ENCODE data around the gene KCTD1. TPM values are rescaled to one million over a fixed set of nuclear protein-coding genes. Genes with fewer than 3 reads are reported as not detected.

The KCTD1 gene
- total and polyA plus RNA-seq, 2 of the 4 experiments (the other 2 are of a cell fraction), result 5.0 to 5.8 TPM

- Histone ChIP-seq H3K9ac (ENCODE audit: low read depth, low read length) (no peak overlapping the region), H2BK120ac (ENCODE audit: low read depth, low read length) (no peak overlapping the region), H2BK5ac (ENCODE audit: low read depth, low read length, poor library complexity, severe bottlenecking) (no peak overlapping the region), H3K9me3 (ENCODE audit: control insufficient read depth, insufficient read depth, low read length) (no peaks in the 10 kb centered on the region), H3K27me3 (ENCODE audit: control insufficient read depth, insufficient read depth, low read length) (no peaks in the 10 kb centered on the region), H3K9me1 (ENCODE audit: insufficient read depth, low read length) (no peaks in the 10 kb centered on the region), H3K4me1 (ENCODE audit: control insufficient read depth, insufficient read depth, low read length) (peaks cover 8% of the 10 kb centered on the region; the same call in 1 of the 2 replicates), H2AFZ (replicated peaks; ENCODE audit: low read length, poor library complexity) (peak overlapping the region; percentile 9), H3K79me1 (ENCODE audit: low read depth in 1 of 2, low read length in 2 of 2) (0 out of 4 replicates have a peak, but pooled peaks cover 0 to 5% of the 10 kb centered on the region in 2 experiments), H3K18ac (ENCODE audit: low read depth, low read length) (no peak overlapping the region), H4K5ac (ENCODE audit: low read depth, low read length) (no peak overlapping the region), H3K14ac (replicated peaks; ENCODE audit: low read depth, low read length) (no peak overlapping the region), H4K20me1 (ENCODE audit: insufficient read depth, low read length) (no peaks in the 10 kb centered on the region), H4K91ac (ENCODE audit: insufficient read depth, low read depth, low read length) (no peak overlapping the region), H3K4ac (ENCODE audit: low read depth, low read length) (no peak overlapping the region), H3K56ac (ENCODE audit: extremely low read depth, insufficient read depth, low read length) (no peak overlapping the region), H3K23ac (ENCODE audit: low read depth, low read length) (0 out of 2 replicates have a peak overlapping the region, but pooled peaks have one; percentile 33), H2AK9ac (replicated peaks; ENCODE audit: low read depth, low read length, poor library complexity) (no peak overlapping the region), H2BK20ac (ENCODE audit: low read depth, low read length) (no peak overlapping the region), H3K4me2 (ENCODE audit: low read depth, low read length) (no peak overlapping the region), H3K27ac (ENCODE audit: insufficient read depth, low read length) (no peak overlapping the region), H4K8ac (ENCODE audit: low read depth in 2 of 2, low read length in 2 of 2) (no peak overlapping the region), H2AK5ac (ENCODE audit: low read depth, low read length) (no peak overlapping the region), H2BK15ac (ENCODE audit: low read depth, low read length) (no peak overlapping the region), H3K36me3 (ENCODE audit: control insufficient read depth, insufficient read depth, low read length) (no peaks in the 10 kb centered on the region), H3K4me3 (ENCODE audit: insufficient read depth, low read depth, low read length) (no peak overlapping the region)
- ChIA-PET CTCF (interaction anchor here (0.7 to 1.0 kb wide), 2 partner anchors 21 to 1733 kb away, joined by 3 to 4 read pairs; no protein-coding TSS in a partner anchor), POLR2A (ENCODE audit: unreplicated experiment) (no interaction called here)
- no TSS peak for BruUV-seq (replicated peaks)
- intact Hi-C loops (cut with micrococcal nuclease), result no loop called here
- in situ Hi-C loops (cut with MboI; ENCODE audit: low sequenced_read_pairs), result no loop called here
- ATAC-seq (ENCODE audit: low read depth) (peak; percentile 66), DNase-seq (no peak)
- 79% methylated on average over 2 of the region's 12 CpGs; no CpG with 5 or more reads in 1 of the 2 experiments for WGBS, 2 experiments (ENCODE audit: extremely low coverage in 2 of 2, insufficient read length in 1 of 2)
- dilution Hi-C loops (cut with HindIII; ENCODE audit: low sequenced_read_pairs, unreplicated experiment), result no loop called here
- no peak for TF ChIP-seq MAFK (IDR thresholded peaks at IDR 0.05; ENCODE audit: low read depth, low read length)
- TF ChIP-seq SMC3 (IDR thresholded peaks at IDR 0.05; ENCODE audit: low read depth, low read length), result no peak
- no peak for TF ChIP-seq ELK1 (IDR thresholded peaks at IDR 0.05; ENCODE audit: borderline replicate concordance, low read depth, low read length)
- TF ChIP-seq MXI1 (IDR thresholded peaks at IDR 0.05; ENCODE audit: borderline replicate concordance, low read depth, low read length), result no peak
- TF ChIP-seq, protein P1, sequence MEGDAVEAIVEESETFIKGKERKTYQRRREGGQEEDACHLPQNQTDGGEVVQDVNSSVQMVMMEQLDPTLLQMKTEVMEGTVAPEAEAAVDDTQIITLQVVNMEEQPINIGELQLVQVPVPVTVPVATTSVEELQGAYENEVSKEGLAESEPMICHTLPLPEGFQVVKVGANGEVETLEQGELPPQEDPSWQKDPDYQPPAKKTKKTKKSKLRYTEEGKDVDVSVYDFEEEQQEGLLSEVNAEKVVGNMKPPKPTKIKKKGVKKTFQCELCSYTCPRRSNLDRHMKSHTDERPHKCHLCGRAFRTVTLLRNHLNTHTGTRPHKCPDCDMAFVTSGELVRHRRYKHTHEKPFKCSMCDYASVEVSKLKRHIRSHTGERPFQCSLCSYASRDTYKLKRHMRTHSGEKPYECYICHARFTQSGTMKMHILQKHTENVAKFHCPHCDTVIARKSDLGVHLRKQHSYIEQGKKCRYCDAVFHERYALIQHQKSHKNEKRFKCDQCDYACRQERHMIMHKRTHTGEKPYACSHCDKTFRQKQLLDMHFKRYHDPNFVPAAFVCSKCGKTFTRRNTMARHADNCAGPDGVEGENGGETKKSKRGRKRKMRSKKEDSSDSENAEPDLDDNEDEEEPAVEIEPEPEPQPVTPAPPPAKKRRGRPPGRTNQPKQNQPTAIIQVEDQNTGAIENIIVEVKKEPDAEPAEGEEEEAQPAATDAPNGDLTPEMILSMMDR (conservative IDR thresholded peaks at IDR 0.05; ENCODE audit: low read depth, low read length), result no peak
- TF ChIP-seq FOS (IDR thresholded peaks at IDR 0.05; ENCODE audit: low read depth, low read length), result no peak
- TF ChIP-seq MAZ (IDR thresholded peaks at IDR 0.05; ENCODE audit: borderline replicate concordance, low read depth, low read length), result no peak
- no peak for TF ChIP-seq CHD1 (IDR thresholded peaks at IDR 0.05; ENCODE audit: low read depth, low read length)
- TF ChIP-seq BHLHE40 (IDR thresholded peaks at IDR 0.05; ENCODE audit: low read depth, low read length), result no peak
- TF ChIP-seq, protein P2, sequence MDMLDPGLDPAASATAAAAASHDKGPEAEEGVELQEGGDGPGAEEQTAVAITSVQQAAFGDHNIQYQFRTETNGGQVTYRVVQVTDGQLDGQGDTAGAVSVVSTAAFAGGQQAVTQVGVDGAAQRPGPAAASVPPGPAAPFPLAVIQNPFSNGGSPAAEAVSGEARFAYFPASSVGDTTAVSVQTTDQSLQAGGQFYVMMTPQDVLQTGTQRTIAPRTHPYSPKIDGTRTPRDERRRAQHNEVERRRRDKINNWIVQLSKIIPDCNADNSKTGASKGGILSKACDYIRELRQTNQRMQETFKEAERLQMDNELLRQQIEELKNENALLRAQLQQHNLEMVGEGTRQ (IDR thresholded peaks at IDR 0.05; ENCODE audit: low read depth, low read length), result no peak
- no peak for TF ChIP-seq CEBPB (IDR thresholded peaks at IDR 0.05; ENCODE audit: low read depth, low read length)
- no peak for TF ChIP-seq NFE2L2 (IDR thresholded peaks at IDR 0.05; ENCODE audit: low read depth, low read length)
- TF ChIP-seq POLR2A (IDR thresholded peaks at IDR 0.05; ENCODE audit: low read depth, low read length), result no peak
- no peak for TF ChIP-seq RFX5 (IDR thresholded peaks at IDR 0.05; ENCODE audit: low read depth, low read length)
Observed at GRCh38 chr18:26526128-26526965, 22.0 kb downstream of the KCTD1 start.
